ENCODE data around the gene PKP4.

The PKP4 gene

DNA sequence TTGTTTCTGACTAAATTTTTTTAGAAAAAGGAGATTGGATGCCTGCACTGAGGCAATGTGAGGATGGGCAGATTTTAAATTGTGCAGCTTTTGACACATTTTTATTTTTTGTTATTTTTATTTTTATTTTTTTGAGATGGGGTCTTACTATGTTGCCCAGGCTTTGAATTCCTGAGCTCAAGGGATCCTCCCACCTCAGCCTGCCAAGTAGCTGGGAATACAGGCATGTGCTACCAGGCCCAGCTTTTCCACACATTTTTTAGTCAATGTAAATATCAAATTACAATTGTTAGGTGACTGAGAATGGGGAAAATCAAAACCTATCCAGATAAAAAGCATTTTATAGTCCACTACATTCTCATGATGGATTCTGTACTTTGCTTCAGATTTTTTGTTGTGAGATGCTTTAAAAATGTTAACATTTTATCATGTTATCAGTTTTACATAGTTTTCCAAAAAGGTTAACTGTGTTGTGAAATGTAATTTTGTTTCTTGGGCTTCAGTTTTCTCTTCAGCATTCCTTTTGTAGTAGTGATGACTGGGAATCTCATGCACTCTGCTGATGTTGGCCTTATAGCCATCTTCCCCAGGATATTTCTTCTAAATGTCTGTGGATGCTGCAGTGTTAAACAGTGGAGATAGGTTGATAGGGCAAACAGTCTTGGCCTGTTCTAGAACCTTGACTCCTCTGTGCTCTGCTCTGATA is 41.4 kb downstream of the PKP4 start:
- Mint-ChIP-seq H3K27ac (no peak overlapping the region), H3K36me3 (peaks cover 1% of the 10 kb centered on the region), H3K4me3 (no peak overlapping the region), H3K4me1 (peaks cover 3% of the 10 kb centered on the region), H3K27me3 (no peaks in the 10 kb centered on the region), H3K9me3 (no peaks in the 10 kb centered on the region)
- DNase-seq (ENCODE audit: low spot score in 2 of 2) (no peak), ATAC-seq (ENCODE audit: low read depth) (no peak)

DNA sequence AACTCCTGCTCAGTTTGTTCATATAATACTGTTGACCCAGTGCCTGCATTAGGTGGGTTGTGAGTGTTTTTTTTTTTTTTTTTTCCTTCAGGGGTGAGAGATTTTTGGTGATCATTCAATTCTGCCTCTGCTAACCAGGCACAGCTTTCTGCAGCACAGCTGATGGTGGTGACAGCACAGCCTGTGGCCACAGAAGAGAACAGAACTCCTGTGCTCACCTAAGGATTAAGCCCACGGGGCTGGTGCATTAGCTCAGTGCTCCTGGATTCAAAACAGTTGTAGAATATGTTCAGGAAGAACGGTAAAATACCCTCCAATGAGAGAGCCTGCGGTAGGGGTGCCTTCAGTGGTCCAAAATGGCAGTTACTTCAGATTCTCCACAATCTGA is 42.0 kb downstream of the PKP4 start:
- peaks cover 3% of the 10 kb centered on the region for H3K4me1 Mint-ChIP-seq
- ATAC-seq (ENCODE audit: low read depth): no peak

DNA sequence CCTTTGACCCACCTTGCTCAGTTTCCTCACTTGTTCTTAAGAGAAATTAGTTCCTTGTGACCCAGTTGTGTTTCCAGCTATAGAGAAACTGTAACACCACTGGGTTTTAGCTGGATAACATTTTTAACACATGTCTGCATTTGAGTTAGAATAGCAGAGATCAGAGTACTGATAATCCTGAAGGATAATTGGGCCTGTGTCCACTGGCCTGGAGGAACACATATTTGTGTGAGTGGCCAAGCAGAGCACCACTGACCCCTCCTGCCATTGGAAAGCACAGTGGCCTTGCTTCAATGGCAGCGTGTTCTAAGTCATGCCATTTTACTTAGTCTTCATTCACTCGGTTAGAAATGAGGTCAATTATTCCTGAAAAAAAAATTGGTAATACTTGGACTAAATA is 42.6 kb downstream of the PKP4 start:
- Mint-ChIP-seq H3K27me3 (no peaks in the 10 kb centered on the region), H3K4me1 (peaks cover 3% of the 10 kb centered on the region), H3K9me3 (no peaks in the 10 kb centered on the region), H3K36me3 (peaks cover 1% of the 10 kb centered on the region), H3K27ac (no peak overlapping the region), H3K4me3 (no peak overlapping the region)
- ATAC-seq (ENCODE audit: low read depth): no peak
- DNase-seq (ENCODE audit: low spot score in 2 of 2): no peak

More for the DNA sequence above, 42.0 kb downstream of the PKP4 start:
- H3K27me3 Mint-ChIP-seq: no peaks in the 10 kb centered on the region
- no peak for DNase-seq (ENCODE audit: low spot score in 2 of 2)
- no peaks in the 10 kb centered on the region for H3K9me3 Mint-ChIP-seq
- H3K27ac Mint-ChIP-seq: no peak overlapping the region
- no peak overlapping the region for H3K4me3 Mint-ChIP-seq
- peaks cover 1% of the 10 kb centered on the region for H3K36me3 Mint-ChIP-seq

DNA sequence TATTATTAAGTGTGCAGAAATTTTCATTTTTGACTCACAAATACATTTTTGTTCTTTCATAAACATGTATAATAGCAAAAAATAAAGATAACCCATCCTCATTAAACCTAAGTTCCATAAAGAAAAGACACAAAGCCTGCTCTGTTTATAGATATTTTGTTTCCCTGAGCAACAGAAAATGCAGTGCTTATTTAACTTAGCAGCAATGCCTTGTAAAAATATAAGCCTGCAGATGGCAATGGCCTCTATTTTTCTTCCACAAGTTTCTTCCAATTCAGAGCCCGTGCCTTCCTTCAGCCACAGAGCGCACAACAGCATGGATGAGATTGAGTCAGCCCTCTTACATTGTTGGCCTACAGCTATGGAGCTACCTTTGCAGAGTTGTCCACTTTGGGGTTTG is 43.6 kb downstream of the PKP4 start:
- no peak for ATAC-seq (ENCODE audit: low read depth)
- H3K4me1 Mint-ChIP-seq: peaks cover 3% of the 10 kb centered on the region
- no peaks in the 10 kb centered on the region for H3K27me3 Mint-ChIP-seq
- no peak for DNase-seq (ENCODE audit: low spot score in 2 of 2)
- no peak overlapping the region for H3K27ac Mint-ChIP-seq
- no peaks in the 10 kb centered on the region for H3K9me3 Mint-ChIP-seq
- no peak overlapping the region for H3K4me3 Mint-ChIP-seq
- peaks cover 1% of the 10 kb centered on the region for H3K36me3 Mint-ChIP-seq

DNA sequence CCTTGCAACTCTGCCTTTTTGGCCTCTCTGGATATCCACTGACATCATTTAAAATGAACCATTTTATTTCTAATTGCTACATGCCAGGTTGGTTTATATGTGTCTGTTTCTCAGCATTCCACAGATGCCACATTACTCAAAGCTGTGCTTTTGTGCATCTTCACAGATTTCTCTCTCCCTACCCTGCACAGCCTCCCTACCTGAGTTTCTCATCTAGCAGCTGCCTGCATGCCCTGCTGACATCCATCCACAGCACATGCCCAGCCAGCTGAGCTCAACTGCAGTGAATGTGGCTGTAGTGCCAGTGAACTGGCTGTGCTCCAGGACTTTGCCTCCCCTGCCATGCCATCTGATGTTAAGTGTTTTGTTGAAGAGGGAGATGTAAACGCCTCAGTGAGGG is 44.5 kb downstream of the PKP4 start:
- H3K4me3 Mint-ChIP-seq: no peak overlapping the region
- peaks cover 1% of the 10 kb centered on the region for H3K36me3 Mint-ChIP-seq
- H3K27ac Mint-ChIP-seq: no peak overlapping the region
- no peaks in the 10 kb centered on the region for H3K27me3 Mint-ChIP-seq
- ATAC-seq (ENCODE audit: low read depth) (no peak), DNase-seq (ENCODE audit: low spot score in 2 of 2) (no peak)
- no peaks in the 10 kb centered on the region for H3K9me3 Mint-ChIP-seq
- H3K4me1 Mint-ChIP-seq: peaks cover 3% of the 10 kb centered on the region

DNA sequence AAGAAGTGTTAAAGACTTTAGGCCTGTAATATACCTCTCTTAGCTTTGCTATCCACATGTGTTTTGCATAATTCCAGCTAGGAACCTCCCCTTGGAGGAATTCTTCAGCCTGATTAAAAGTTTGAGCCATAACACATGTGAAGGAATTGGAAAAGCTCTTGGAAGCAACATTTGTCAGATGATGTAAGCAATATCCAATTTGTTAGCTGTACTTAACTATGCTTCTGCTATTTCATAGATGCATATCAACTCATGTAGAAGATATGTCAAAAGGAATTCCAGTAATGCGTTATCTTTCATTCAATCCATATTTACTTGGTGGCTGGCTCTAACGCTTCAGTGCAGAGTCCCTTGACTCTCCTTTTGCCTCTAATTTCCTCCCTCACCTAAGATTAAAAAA is 46.2 kb downstream of the PKP4 start:
- no peak overlapping the region for H3K4me3 Mint-ChIP-seq
- no peaks in the 10 kb centered on the region for H3K9me3 Mint-ChIP-seq
- H3K27me3 Mint-ChIP-seq: no peaks in the 10 kb centered on the region
- DNase-seq (ENCODE audit: low spot score in 2 of 2): no peak
- no peak for ATAC-seq (ENCODE audit: low read depth)
- no peaks in the 10 kb centered on the region for H3K36me3 Mint-ChIP-seq
- H3K27ac Mint-ChIP-seq: no peak overlapping the region
- H3K4me1 Mint-ChIP-seq: peaks cover 5% of the 10 kb centered on the region

DNA sequence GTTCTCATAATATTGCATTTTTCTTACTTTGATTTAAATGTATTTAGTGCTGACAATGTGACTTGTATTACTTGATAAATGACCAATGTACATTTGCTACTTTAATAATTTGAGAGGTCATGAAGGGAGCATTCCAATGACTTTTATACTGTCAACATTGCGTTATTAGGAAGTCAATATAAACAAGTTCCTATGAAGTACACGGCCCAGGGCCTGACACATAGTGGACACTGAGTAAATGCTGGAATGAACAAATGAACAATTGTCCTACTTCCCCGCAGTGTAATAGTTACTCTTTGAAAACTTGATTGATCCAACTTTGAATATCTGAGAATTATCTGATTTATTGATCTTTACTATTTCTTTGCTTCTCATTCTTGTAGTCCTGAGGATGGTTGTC is 47.3 kb downstream of the PKP4 start:
- Mint-ChIP-seq H3K9me3 (no peaks in the 10 kb centered on the region), H3K36me3 (no peaks in the 10 kb centered on the region), H3K27ac (no peak overlapping the region), H3K27me3 (no peaks in the 10 kb centered on the region), H3K4me1 (peaks cover 5% of the 10 kb centered on the region), H3K4me3 (no peak overlapping the region)
- ATAC-seq (ENCODE audit: low read depth): no peak
- DNase-seq (ENCODE audit: low spot score in 2 of 2): no peak

DNA sequence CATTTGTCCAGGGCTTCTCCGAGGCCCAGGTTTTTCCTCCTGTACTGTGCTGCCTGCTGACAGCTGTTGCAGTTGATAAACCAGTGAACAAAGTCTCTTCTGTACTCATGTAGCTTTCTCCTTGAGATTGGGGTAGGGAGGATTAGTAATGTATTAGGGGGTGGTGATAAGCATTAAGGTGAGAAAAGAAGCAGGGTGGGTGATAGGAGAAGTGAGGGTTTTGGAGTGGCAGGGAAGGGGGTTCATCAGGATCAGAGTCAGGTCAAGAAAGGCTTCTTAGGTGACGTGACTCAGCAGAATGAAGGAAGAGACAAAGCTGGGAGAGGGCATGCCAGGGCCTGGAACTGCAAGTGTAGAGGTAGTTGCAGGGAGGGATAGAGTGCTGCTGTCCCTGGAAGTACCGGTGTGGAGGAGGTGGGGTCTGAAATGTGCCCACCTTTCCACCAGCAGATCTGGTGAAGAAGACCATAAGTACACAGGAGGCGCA is 48.7 kb downstream of the PKP4 start:
- Mint-ChIP-seq H3K4me3 (no peak overlapping the region), H3K36me3 (no peaks in the 10 kb centered on the region), H3K27me3 (no peaks in the 10 kb centered on the region), H3K27ac (no peak overlapping the region), H3K9me3 (no peaks in the 10 kb centered on the region), H3K4me1 (peaks cover 5% of the 10 kb centered on the region)
- ATAC-seq (ENCODE audit: low read depth) (no peak), DNase-seq (ENCODE audit: low spot score in 2 of 2) (no peak)

DNA sequence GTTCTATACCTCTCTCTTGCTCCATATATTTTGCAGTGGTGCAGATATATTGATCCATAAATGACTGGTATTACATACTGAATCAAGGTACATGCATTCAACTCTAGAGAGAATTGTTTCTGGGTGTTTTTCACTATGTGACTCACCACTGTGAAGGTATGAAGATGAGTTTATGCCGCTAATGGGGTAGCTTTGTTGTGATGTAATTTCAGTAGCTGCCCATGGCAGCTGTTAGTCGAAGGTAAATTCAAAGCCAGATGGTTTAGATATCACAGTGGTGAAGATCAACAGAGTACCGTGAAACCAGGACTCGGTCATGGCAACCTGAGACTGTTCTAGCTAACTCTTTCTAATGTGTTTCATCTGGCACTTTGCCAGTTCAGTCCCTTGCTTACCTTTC is 50.4 kb downstream of the PKP4 start:
- no peaks in the 10 kb centered on the region for H3K9me3 Mint-ChIP-seq
- H3K36me3 Mint-ChIP-seq: no peaks in the 10 kb centered on the region
- peaks cover 5% of the 10 kb centered on the region for H3K4me1 Mint-ChIP-seq
- H3K27ac Mint-ChIP-seq: no peak overlapping the region
- DNase-seq (ENCODE audit: low spot score in 2 of 2): no peak
- H3K27me3 Mint-ChIP-seq: no peaks in the 10 kb centered on the region
- H3K4me3 Mint-ChIP-seq: no peak overlapping the region
- no peak for ATAC-seq (ENCODE audit: low read depth)

DNA sequence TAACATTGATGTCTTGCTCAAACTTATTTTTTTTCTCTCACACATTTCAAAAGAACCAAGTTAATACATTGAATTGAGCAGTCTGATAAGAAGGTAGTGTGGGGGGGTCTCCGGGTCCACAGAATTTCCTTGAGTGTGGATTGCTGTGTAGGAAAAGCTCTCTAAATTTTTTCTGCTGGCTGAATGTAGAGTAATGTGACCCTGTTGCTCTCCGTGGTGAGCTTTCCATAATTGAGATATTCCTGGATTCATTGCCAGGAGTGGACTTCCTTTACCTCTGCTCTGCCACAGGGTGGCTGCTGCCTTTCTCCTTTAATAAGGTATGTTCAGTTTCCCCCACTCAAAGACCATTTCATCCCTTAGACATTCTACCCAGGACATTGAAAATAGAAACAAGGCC is 50.9 kb downstream of the PKP4 start:
- no peaks in the 10 kb centered on the region for H3K9me3 Mint-ChIP-seq
- DNase-seq (ENCODE audit: low spot score in 2 of 2) (no peak), ATAC-seq (ENCODE audit: low read depth) (no peak)

DNA sequence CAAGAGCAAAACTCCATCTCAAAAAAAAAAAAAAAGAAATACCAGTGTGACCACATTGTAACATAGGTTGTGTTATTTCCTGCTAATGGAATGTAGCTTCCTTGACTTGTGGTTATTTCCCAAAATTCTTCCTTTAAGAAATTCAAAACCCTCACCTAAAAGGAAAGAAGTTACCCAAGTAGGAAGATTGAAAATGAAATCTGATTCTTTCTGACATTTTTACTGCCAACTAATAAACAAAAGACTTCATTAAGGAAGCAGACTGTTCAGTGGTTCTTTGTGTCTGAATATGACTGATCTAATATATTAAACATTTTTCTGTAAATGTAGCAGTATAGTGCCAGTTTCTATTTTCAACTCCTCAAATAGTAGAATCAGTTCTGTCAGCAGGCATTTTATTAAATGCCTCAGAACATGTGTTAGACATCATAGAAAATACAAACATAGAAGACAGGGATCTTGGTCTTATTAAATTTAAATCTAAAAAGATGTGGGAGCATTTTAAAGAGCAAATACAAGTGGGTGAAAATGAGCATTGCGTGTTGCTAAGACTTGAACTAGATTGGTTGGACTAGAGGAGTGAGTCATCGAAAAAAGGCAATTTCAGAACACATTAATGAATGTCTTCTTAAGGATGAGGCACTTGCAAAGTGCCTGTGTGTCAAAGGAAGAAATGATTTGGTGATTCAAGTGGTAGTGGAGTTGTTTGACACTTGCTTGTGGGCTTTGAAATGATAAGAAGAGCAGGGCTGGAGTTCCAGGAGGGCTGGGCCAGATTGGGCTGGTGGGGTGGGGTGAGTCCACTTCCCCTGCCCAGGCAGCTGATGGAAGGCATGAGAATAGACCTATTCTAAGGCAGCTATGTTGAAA is 53.4 kb downstream of the PKP4 start:
- no peaks in the 10 kb centered on the region for H3K36me3 Mint-ChIP-seq
- H3K27me3 Mint-ChIP-seq: peaks cover 2% of the 10 kb centered on the region
- no peak overlapping the region for H3K27ac Mint-ChIP-seq
- no peak overlapping the region for H3K4me3 Mint-ChIP-seq
- ATAC-seq (ENCODE audit: low read depth) (no peak), DNase-seq (ENCODE audit: low spot score in 2 of 2) (no peak)
- peaks cover 2% of the 10 kb centered on the region for H3K9me3 Mint-ChIP-seq
- peaks cover 5% of the 10 kb centered on the region for H3K4me1 Mint-ChIP-seq

More for the DNA sequence above, 50.9 kb downstream of the PKP4 start:
- Mint-ChIP-seq H3K4me3 (no peak overlapping the region), H3K36me3 (no peaks in the 10 kb centered on the region), H3K27ac (no peak overlapping the region), H3K27me3 (no peaks in the 10 kb centered on the region), H3K4me1 (peaks cover 5% of the 10 kb centered on the region)

DNA sequence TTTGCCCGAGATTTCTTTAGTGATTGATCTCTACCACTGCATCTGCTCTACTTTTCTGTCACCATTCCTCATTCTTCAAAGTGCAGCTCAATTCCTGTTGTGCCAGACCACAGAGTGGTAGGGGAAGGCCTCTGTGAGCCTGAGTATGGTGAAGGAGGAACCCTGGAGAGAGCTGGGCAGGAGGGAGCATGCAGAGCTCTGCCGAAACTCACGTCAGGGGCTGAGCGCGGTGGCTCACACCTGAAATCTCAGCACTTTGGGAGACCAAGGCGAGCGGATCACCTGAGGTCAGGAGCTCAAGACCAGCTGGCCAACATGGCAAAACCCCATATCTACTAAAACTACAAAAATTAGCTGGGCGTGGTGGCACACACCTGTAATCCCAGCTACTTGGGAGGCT is 54.1 kb downstream of the PKP4 start:
- Mint-ChIP-seq H3K4me3 (no peak overlapping the region), H3K27me3 (peaks cover 2% of the 10 kb centered on the region), H3K9me3 (peaks cover 2% of the 10 kb centered on the region), H3K36me3 (no peaks in the 10 kb centered on the region), H3K27ac (no peak overlapping the region), H3K4me1 (peaks cover 5% of the 10 kb centered on the region)
- DNase-seq (ENCODE audit: low spot score in 2 of 2): no peak
- no peak for ATAC-seq (ENCODE audit: low read depth)

DNA sequence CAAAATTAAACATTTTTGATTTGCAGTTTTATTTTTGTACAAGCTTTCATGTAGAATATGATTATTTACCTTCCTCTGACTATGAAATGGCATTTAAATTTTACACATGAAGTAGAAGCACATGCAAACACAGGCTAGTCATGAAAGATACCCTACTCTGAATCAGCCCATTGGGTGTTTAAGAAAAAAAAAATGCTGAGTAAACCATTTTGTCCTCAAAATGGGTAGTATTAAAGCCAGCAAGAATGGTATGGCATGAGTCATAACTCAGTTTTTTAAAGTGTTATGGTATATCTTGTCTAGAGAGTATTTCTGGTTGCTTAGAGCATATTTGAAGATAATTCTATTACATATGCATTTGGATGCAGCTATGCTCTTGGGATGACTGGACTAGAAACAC is 55.0 kb downstream of the PKP4 start:
- peaks cover 2% of the 10 kb centered on the region for H3K9me3 Mint-ChIP-seq
- no peak for ATAC-seq (ENCODE audit: low read depth)
- H3K36me3 Mint-ChIP-seq: no peaks in the 10 kb centered on the region
- no peak overlapping the region for H3K27ac Mint-ChIP-seq
- DNase-seq (ENCODE audit: low spot score in 2 of 2): no peak
- H3K4me3 Mint-ChIP-seq: no peak overlapping the region
- peaks cover 2% of the 10 kb centered on the region for H3K27me3 Mint-ChIP-seq
- H3K4me1 Mint-ChIP-seq: peaks cover 5% of the 10 kb centered on the region

DNA sequence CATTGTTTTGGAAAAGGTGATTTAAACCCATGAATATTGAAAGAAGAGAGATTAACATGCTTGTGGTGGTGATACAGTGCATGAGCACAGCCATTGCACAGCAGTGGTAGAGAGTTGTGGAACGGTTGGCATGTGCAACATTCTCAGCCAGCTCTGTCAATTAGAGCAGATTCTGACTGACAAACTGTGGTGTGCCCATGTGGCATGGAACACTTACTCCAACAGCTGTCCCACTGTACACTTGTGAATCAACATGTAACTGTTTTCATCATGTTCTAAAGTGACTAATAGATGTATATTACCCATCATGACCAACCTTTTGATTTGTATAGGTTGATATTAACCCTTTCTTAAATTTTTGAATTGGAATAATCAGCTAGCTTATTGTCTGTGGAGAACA is 55.6 kb downstream of the PKP4 start:
- DNase-seq (ENCODE audit: low spot score in 2 of 2) (no peak), ATAC-seq (ENCODE audit: low read depth) (no peak)
- H3K36me3 Mint-ChIP-seq: no peaks in the 10 kb centered on the region
- no peak overlapping the region for H3K4me3 Mint-ChIP-seq
- H3K27ac Mint-ChIP-seq: no peak overlapping the region
- peaks cover 2% of the 10 kb centered on the region for H3K9me3 Mint-ChIP-seq
- H3K27me3 Mint-ChIP-seq: peaks cover 2% of the 10 kb centered on the region
- no peaks in the 10 kb centered on the region for H3K4me1 Mint-ChIP-seq
